ENCODE measurements around the gene TP53BP2. TPM values are rescaled to one million over a fixed set of nuclear protein-coding genes. Genes with fewer than 3 reads are reported as not detected.

TP53BP2 gene
- total and polyA plus RNA-seq, 10 of the 15 experiments (the other 5 are each of a cell fraction or from before 2014, with no cell fraction given): 1.6 to 13.7 (median 5.6) TPM

DNA sequence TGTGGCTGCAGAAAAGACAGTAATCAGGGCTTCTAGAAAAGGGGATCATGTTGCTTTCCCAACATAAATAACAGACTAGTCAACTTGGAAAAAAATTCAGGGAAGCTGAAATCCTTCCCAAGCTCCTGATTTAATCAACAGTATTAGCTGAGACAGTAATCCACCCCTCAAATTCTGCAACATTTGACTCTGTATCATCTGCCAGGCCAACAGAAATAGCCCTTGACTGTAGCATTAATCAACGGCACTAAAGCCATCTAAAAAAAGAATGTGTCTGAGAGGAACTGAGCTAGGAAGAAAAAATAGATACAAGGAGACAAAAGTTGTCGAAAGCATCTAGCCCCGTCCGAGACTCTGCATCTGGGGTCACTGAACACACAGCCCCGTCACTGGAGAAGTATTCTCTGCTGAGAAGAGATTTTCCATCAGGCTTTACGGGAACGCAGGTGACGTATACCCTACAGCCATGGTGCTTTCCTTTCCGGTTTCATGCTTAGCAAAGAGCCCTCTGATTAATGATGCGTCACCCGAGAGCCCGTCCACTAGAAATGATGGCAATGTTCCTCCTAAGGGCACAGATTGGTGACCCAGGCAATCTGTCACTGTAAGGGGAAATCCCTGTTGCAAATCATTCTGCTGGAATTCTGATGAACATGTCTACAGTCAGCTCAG is 42.1 kb upstream of the TP53BP2 start (continued):
- peak; percentile 77 for TF ChIP-seq PBX3 (IDR thresholded peaks at IDR 0.05; ENCODE audit: insufficient replicate concordance, low read depth, low read length)
- peak; percentile 70 for TF ChIP-seq NFYB (IDR thresholded peaks at IDR 0.05; ENCODE audit: insufficient read depth, low read depth, low read length)
- TF ChIP-seq TARDBP (IDR thresholded peaks at IDR 0.05; ENCODE audit: borderline replicate concordance): no peak
- no peak for TF ChIP-seq POLR2A (IDR thresholded peaks at IDR 0.05; ENCODE audit: low read depth, low read length)
- TF ChIP-seq CREB1 (IDR thresholded peaks at IDR 0.05; ENCODE audit: low read depth): 0 out of 2 replicates have a peak, but pooled peaks have one; percentile 12
- TF ChIP-seq BHLHE40 (IDR thresholded peaks at IDR 0.05; ENCODE audit: borderline replicate concordance in 1 of 2, low read depth in 2 of 2, low read length in 1 of 2): no peak
- no peak for TF ChIP-seq KAT2A (conservative IDR thresholded peaks at IDR 0.05; ENCODE audit: control insufficient read depth, low read depth, low read length)
- no peak for TF ChIP-seq IRF5 (IDR thresholded peaks at IDR 0.05; ENCODE audit: borderline replicate concordance)
- TF ChIP-seq CHD1 (IDR thresholded peaks at IDR 0.05; ENCODE audit: low read depth, low read length): no peak
- peak; percentile 89 for TF ChIP-seq PKNOX1 (IDR thresholded peaks at IDR 0.05)

All from GM12878 (cell line).